Esophagus muscularis mucosa (tissue), 4 donors: ENCODE data around the gene NTRK2. TPM values are rescaled to one million over a fixed set of nuclear protein-coding genes. Genes with fewer than 3 reads are reported as not detected.

Experiments used
- DNase-seq: peaks from one replicate; pipeline ENCODE4 v3.0.0-alpha.2; 2017; ENCODE audit errors: extremely low spot score
- H3K27ac ChIP-seq, 4 donors: fragments of 200-600 bp; sonication (generic); replicated peaks in 1 of 4; 1 replicate in 3 of 4; 2 replicates in 1 of 4; pipeline ENCODE4 v1.5.1; 2016 to 2019; ENCODE audit warnings: mild to moderate bottlenecking in 1 of 4
- H3K27me3 ChIP-seq, 4 donors: fragments of 200-600 bp; sonication (generic); one replicate each; pipeline versions ENCODE4 v1.5.1 to v1.6.0; 2016 to 2019
- H3K36me3 ChIP-seq, 4 donors: fragments of 200-600 bp; sonication (generic); one replicate each; pipeline ENCODE4 v1.5.1; 2016 to 2019
- H3K4me1 ChIP-seq, 4 donors: fragments of 200-600 bp; sonication (generic); one replicate each; pipeline ENCODE4 v1.5.1; 2016 to 2019
- H3K4me3 ChIP-seq, 4 donors: fragments of 200-600 bp; sonication (generic); 1 replicate in 2 of 4; 2 replicates in 2 of 4; pipeline ENCODE4 v1.5.1; 2016 to 2019; ENCODE audit warnings: mild to moderate bottlenecking in 4 of 4, moderate library complexity in 1 of 4
- H3K9me3 ChIP-seq, 4 donors: fragments of 200-600 bp; sonication (generic); 1 replicate in 3 of 4; 2 replicates in 1 of 4; pipeline ENCODE4 v1.5.1; 2016 to 2019
- CTCF ChIP-seq, 3 experiments: fragments of 200-600 bp in 2 of 3; fragments of 450-650 bp in 1 of 3; sonication (generic) in 2 of 3; IDR thresholded peaks; one replicate each; pipeline ENCODE4 v1.5.1; 2017 to 2019; ENCODE audit warnings: antibody characterized with exemption in 3 of 3, mild to moderate bottlenecking in 2 of 3, moderate library complexity in 1 of 3
- EP300 ChIP-seq: sonication (generic); formaldehyde crosslinking; IDR thresholded peaks from one replicate; pipeline ENCODE4 v1.6.1; 2017; ENCODE audit warnings: antibody characterized with exemption
- POLR2A ChIP-seq: fragments of 450-650 bp; IDR thresholded peaks from one replicate; pipeline ENCODE4 v1.6.1; 2017; ENCODE audit warnings: antibody characterized with exemption, moderate library complexity, mild to moderate bottlenecking, low read depth
- POLR2AphosphoS5 ChIP-seq, 2 donors: sonication (generic); formaldehyde crosslinking; IDR thresholded peaks; one replicate each; pipeline ENCODE4 v1.6.1; 2017; ENCODE audit warnings: antibody characterized with exemption in 2 of 2
- WGBS: methylation state at CpG from one replicate; pipeline ENCODE4 v1.1.5; 2018; 5-methylcytosine and 5-hydroxymethylcytosine counted together
- intact Hi-C: fragments of 100-400 bp; cut with DNase I; formaldehyde crosslinking; loops from one replicate; pipeline ENCODE4 v1.15.1; 2023
- total RNA-seq, 4 donors: library from RNA; depleted of rRNA; stranded (reverse); fragments of >200 nt; gene quantifications; one replicate each; pipeline versions ENCODE4 v1.1.0 to v1.2.1, GENCODE V29; 2016

The NTRK2 gene
- total RNA-seq, 4 donors from 2014 or later: 1.2 to 6.3 (median 5.5) TPM

- no peaks in the 10 kb centered on the region for H3K36me3 ChIP-seq
- no peaks in the 10 kb centered on the region for H3K27me3 ChIP-seq
- H3K9me3 ChIP-seq: no peaks in the 10 kb centered on the region
- H3K4me3 ChIP-seq: no peak overlapping the region
- DNase-seq: peak; percentile 89
- intact Hi-C loops: no loop called here
- peaks cover 0 to 22% (median 16%) of the 10 kb centered on the region in 4 donors for H3K4me1 ChIP-seq
- no peak overlapping the region for H3K27ac ChIP-seq
- 92% methylated on average over 4 of the region's 6 CpGs for WGBS
- TF ChIP-seq CTCF (IDR thresholded peaks at IDR 0.05) (no peak), POLR2AphosphoS5 (IDR thresholded peaks at IDR 0.05) (no peak), POLR2A (no peak), EP300 (no peak)
Observed at GRCh38 chr9:84932915-84933527, 263.5 kb downstream of the NTRK2 start.

- TF ChIP-seq POLR2A: no peak
- TF ChIP-seq EP300: no peak
- no peak for TF ChIP-seq POLR2AphosphoS5 (IDR thresholded peaks at IDR 0.05)
- TF ChIP-seq CTCF (IDR thresholded peaks at IDR 0.05): no peak
- peaks cover 0 to 22% (median 16%) of the 10 kb centered on the region in 4 donors for H3K4me1 ChIP-seq
- no peaks in the 10 kb centered on the region for H3K27me3 ChIP-seq
- peak overlapping the region in 1 of 4 donors; percentile 28 for H3K27ac ChIP-seq
- no peaks in the 10 kb centered on the region for H3K9me3 ChIP-seq
- no peak overlapping the region for H3K4me3 ChIP-seq
- DNase-seq: no peak
- intact Hi-C loops: no loop called here
- H3K36me3 ChIP-seq: no peaks in the 10 kb centered on the region
Observed at GRCh38 chr9:84935528-84936117, 266.1 kb downstream of the NTRK2 start.

- intact Hi-C loops: no loop called here
- Histone ChIP-seq H3K36me3 (no peaks in the 10 kb centered on the region), H3K27me3 (no peaks in the 10 kb centered on the region), H3K4me1 (peaks cover 0 to 22% (median 16%) of the 10 kb centered on the region in 4 donors), H3K9me3 (no peaks in the 10 kb centered on the region), H3K27ac (no peak overlapping the region), H3K4me3 (no peak overlapping the region)
- DNase-seq: no peak
- WGBS: 86% methylated on average over 2 of the region's 2 CpGs
- TF ChIP-seq POLR2AphosphoS5 (IDR thresholded peaks at IDR 0.05): no peak
- TF ChIP-seq EP300: no peak
- no peak for TF ChIP-seq CTCF (IDR thresholded peaks at IDR 0.05)
Observed at GRCh38 chr9:84937180-84937579, 267.7 kb downstream of the NTRK2 start.

- DNase-seq: no peak
- 85% methylated on average over 3 of the region's 3 CpGs for WGBS
- Histone ChIP-seq H3K36me3 (no peaks in the 10 kb centered on the region), H3K9me3 (no peaks in the 10 kb centered on the region), H3K27me3 (no peaks in the 10 kb centered on the region), H3K27ac (no peak overlapping the region), H3K4me1 (peaks cover 0 to 22% (median 16%) of the 10 kb centered on the region in 4 donors), H3K4me3 (no peak overlapping the region)
- no peak for TF ChIP-seq CTCF (IDR thresholded peaks at IDR 0.05)
- no peak for TF ChIP-seq POLR2AphosphoS5 (IDR thresholded peaks at IDR 0.05)
- TF ChIP-seq POLR2A: no peak
- TF ChIP-seq EP300: no peak
- intact Hi-C loops: no loop called here
Observed at GRCh38 chr9:84937581-84937980, 268.1 kb downstream of the NTRK2 start.

GRCh38 chr9:84939774-84940173, 270.2 kb downstream of the NTRK2 start:
- 96% methylated on average over 3 of the region's 3 CpGs for WGBS
- no peak overlapping the region for H3K4me3 ChIP-seq
- no peaks in the 10 kb centered on the region for H3K36me3 ChIP-seq
- intact Hi-C loops: no loop called here
- H3K9me3 ChIP-seq: no peaks in the 10 kb centered on the region
- H3K27ac ChIP-seq: no peak overlapping the region
- peaks cover 0 to 22% (median 16%) of the 10 kb centered on the region in 4 donors for H3K4me1 ChIP-seq
- DNase-seq: peak; percentile 7
- no peaks in the 10 kb centered on the region for H3K27me3 ChIP-seq
- no peak for TF ChIP-seq EP300
- TF ChIP-seq POLR2AphosphoS5 (IDR thresholded peaks at IDR 0.05): no peak
